ENCODE results near the gene TLL1.

TLL1 gene

DNA sequence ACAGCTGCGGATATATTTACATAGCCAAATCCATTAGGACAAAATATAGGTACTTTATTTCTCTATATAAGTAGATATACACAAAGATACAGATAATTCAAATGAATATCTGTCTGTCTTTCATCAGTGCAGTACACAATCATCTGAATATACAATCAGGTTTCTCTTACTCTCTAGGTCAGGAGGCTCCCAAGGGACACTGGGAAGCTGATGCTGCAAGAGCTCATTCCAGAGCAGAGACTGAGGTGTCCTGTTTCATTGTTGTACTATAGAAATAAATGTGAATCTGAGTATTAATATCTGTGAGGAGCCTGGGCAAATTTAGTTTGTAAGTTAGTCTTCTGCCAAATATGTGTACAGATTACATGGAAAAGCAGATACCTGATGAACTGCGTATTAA, 4.2 kb downstream of the TLL1 start:
- TF ChIP-seq, protein P1, sequence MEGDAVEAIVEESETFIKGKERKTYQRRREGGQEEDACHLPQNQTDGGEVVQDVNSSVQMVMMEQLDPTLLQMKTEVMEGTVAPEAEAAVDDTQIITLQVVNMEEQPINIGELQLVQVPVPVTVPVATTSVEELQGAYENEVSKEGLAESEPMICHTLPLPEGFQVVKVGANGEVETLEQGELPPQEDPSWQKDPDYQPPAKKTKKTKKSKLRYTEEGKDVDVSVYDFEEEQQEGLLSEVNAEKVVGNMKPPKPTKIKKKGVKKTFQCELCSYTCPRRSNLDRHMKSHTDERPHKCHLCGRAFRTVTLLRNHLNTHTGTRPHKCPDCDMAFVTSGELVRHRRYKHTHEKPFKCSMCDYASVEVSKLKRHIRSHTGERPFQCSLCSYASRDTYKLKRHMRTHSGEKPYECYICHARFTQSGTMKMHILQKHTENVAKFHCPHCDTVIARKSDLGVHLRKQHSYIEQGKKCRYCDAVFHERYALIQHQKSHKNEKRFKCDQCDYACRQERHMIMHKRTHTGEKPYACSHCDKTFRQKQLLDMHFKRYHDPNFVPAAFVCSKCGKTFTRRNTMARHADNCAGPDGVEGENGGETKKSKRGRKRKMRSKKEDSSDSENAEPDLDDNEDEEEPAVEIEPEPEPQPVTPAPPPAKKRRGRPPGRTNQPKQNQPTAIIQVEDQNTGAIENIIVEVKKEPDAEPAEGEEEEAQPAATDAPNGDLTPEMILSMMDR (IDR thresholded peaks at IDR 0.05), result no peak
- DNase-seq (ENCODE audit: low spot score), result no peak
- H3K4me3 ChIP-seq, result no peak overlapping the region
- no peak overlapping the region for H3K27ac ChIP-seq

DNA sequence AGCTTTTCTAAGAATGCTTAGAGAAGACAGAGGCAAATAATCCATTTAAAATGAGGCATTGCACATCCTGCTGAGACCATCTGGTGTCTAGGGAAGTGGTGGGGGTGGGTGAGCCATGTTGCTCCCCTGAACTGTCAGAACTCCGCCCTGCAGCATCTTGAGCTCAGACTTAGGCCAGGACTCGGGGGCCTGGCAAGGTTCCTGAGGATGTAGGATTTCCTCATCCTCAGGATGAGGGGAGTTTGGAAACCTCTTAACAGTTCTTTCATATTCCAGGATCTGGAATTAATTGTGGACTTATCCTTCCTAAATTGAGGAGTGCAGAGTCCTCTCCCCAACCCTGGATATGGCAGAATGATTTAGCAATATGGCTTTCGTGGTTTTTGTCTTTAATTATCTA, 6.6 kb downstream of the TLL1 start:
- TF ChIP-seq, protein P1 (IDR thresholded peaks at IDR 0.05), result no peak
- Histone ChIP-seq H3K4me3 (no peak overlapping the region), H3K27ac (no peak overlapping the region)
- DNase-seq (ENCODE audit: low spot score), result no peak

DNA sequence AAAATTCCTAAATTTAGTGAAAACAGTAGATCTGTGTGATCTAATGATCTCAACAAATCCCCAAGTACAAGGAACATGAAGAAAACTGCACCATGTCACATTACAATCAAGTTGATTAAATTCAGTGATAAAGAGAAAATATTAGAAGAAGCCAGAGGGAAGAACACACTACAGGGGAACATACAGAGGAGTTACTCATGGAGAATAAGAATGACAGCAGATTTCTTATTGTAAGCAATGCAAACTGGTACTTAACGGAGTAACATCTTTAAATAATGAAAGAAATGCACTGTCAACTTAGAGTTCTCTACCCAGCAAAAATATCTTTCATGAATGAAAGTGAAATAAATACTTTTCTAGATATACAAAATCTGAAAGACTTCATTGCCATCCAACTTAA, 21.1 kb downstream of the TLL1 start:
- Histone ChIP-seq H3K4me3 (no peak overlapping the region), H3K27ac (no peak overlapping the region)
- TF ChIP-seq, protein P1 (IDR thresholded peaks at IDR 0.05), result no peak
- no peak for DNase-seq (ENCODE audit: low spot score)

DNA sequence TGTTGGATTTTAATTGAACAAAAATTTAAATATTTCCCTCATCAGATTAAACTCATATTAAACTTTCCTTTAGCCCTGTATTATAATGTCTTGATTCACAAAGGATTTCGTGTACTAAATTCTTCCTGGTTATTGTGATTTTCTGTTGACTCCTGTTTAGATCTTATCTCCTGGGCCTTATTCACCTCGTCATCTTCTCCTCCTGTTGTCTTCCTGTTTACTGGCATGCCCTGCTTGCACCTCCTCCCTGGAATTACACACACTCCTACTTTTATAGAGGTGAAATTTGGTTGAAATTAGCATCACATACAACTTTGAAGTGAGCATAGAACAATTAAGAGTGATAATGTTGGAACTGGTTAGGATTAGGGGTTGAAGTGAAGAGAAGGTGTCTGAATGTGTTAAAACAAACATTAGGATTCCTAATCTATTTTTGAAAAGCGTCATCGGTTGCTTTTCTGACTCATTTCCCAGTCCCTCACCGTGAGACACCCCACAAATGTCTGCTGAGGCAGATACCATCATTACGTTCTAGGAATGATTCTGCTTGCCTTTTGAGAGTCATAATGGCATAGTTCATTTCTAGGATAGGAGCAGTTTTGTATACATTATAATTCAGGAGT, 32.5 kb downstream of the TLL1 start:
- no peak overlapping the region for H3K4me3 ChIP-seq
- no peak for DNase-seq (ENCODE audit: low spot score)
- TF ChIP-seq, protein P1 (IDR thresholded peaks at IDR 0.05), result no peak
- H3K27ac ChIP-seq, result no peak overlapping the region

DNA sequence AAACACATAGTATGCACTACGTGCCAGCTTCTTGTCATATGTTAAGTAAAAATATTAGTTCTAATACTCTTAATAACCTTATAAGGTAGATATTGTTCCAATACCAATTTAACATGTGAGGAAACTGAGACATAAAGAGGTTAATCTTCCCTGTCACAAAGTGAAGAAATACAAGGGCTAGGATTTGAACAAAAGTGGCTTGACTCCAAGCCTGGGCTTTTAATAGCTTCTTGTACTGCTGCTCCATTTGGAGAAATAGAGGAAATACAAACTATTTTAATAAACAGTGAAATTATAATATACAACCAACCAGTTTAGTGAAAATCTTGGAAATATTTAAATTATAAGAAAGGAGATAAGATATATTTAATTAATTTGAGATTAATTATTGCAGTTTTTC, 33.2 kb downstream of the TLL1 start:
- TF ChIP-seq, protein P1 (IDR thresholded peaks at IDR 0.05), result no peak
- no peak overlapping the region for H3K4me3 ChIP-seq
- no peak for DNase-seq (ENCODE audit: low spot score)
- H3K27ac ChIP-seq, result no peak overlapping the region

DNA sequence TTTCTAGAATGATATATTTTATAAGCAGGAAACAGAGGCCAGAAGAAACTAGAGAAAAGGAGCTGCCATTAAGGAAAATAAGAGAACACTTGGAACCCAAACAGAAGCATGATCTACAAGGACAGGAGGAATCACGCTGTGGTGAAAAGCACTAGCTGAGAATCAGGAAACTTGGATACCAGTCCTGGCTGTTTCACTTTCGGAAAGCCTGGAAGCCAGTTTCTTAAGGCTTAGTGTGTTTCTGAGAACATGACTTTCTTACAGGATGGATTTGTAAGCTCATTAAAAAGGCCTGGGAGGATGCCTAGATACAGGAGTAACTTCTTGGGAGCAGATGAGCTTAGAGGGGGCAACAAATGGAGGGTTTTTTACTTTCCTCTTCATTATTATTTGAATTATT, 36.9 kb downstream of the TLL1 start:
- DNase-seq (ENCODE audit: low spot score), result no peak
- TF ChIP-seq, protein P1 (IDR thresholded peaks at IDR 0.05), result no peak

DNA sequence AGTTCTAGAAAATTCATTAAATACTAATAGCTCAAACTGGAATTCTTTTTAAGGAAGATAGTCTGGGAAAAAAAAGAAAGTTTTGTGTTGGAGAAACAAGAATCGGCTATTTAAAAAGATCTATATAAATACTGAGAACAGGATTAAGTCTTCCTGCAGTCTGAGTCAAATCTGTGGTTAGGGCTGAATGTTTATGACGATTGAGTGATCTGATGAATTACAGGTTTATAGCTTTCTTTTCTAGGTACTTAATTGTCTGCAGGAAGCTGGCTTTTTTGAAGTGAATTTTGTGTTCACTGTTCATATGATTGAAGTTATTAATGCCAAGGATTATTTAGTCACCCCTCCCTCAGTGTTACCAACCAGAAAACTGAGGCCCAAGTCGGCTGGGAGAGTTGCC, 42.2 kb downstream of the TLL1 start:
- TF ChIP-seq, protein P1 (IDR thresholded peaks at IDR 0.05), result no peak
- no peak overlapping the region for H3K27ac ChIP-seq

More for the DNA sequence above, 36.9 kb downstream of the TLL1 start:
- Histone ChIP-seq H3K4me3 (no peak overlapping the region), H3K27ac (no peak overlapping the region)

More for the DNA sequence above, 42.2 kb downstream of the TLL1 start:
- no peak overlapping the region for H3K4me3 ChIP-seq
- DNase-seq (ENCODE audit: low spot score), result no peak
